Osteocyte (in vitro differentiated cells): ENCODE data around the gene CLDND1. TPM values are rescaled to one million over a fixed set of nuclear protein-coding genes. Genes with fewer than 3 reads are reported as not detected.

Experiments used
- DNase-seq: peaks from one replicate; pipeline ENCODE4 v3.0.0; 2021; ENCODE audit warnings: mixed read lengths; ENCODE audit not compliant: unreplicated experiment; ENCODE audit errors: extremely low spot score
- H3K27ac Mint-ChIP-seq: one replicate; pipeline ENCODE4 v1.8.0; 2021; ENCODE audit warnings: mild to moderate bottlenecking, mixed read lengths; ENCODE audit not compliant: unreplicated experiment
- H3K27me3 Mint-ChIP-seq: one replicate; pipeline ENCODE4 v1.8.0; 2021; ENCODE audit warnings: mixed read lengths; ENCODE audit not compliant: unreplicated experiment
- H3K36me3 Mint-ChIP-seq: one replicate; pipeline ENCODE4 v1.8.0; 2021; ENCODE audit warnings: mixed read lengths; ENCODE audit not compliant: unreplicated experiment
- H3K4me1 Mint-ChIP-seq: one replicate; pipeline ENCODE4 v1.8.0; 2021; ENCODE audit warnings: mixed read lengths; ENCODE audit not compliant: unreplicated experiment
- H3K4me3 Mint-ChIP-seq: one replicate; pipeline ENCODE4 v1.8.0; 2021; ENCODE audit warnings: mild to moderate bottlenecking, moderate library complexity, mixed read lengths; ENCODE audit not compliant: unreplicated experiment
- H3K9me3 Mint-ChIP-seq: one replicate; pipeline ENCODE4 v1.8.0; 2021; ENCODE audit warnings: mixed read lengths; ENCODE audit not compliant: unreplicated experiment
- total RNA-seq: library from RNA; stranded (reverse); gene quantifications from 2 replicates; pipeline ENCODE4 v1.2.1, GENCODE V29; 2021
- TF ChIP-seq, protein P1 (sequence below): fragments of 200-600 bp; sonication (generic); IDR thresholded peaks from 2 replicates; pipeline ENCODE4 v1.5.0; 2021; ENCODE audit warnings: antibody characterized with exemption, mild to moderate bottlenecking, moderate library complexity

Gene CLDND1
- total RNA-seq, 1 donor from 2014 or later: 93.2 TPM

DNA sequence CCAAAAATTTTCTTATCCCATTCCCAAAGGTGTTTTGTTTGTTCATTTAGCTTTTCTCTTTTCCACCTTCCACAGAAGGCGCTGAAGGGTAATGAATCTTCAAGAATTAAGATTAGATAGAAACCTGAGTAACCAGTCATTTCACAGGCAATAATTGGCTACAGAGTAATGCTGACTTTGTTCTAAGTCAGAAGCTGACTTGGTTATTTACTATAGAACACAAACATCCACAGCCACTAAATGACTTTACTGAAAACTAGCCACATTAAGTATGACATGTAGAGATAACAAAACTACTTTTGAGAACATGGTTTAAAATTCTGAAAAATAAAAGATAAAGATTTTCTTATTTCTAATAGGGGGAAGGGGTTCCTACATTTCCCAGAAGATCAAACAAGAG lies 7.8 kb downstream of the CLDND1 start:
- Mint-ChIP-seq H3K4me1 (no peaks in the 10 kb centered on the region), H3K9me3 (no peaks in the 10 kb centered on the region), H3K4me3 (no peak overlapping the region), H3K36me3 (peaks cover 54% of the 10 kb centered on the region), H3K27me3 (no peaks in the 10 kb centered on the region), H3K27ac (no peak overlapping the region)
- TF ChIP-seq, protein P1, sequence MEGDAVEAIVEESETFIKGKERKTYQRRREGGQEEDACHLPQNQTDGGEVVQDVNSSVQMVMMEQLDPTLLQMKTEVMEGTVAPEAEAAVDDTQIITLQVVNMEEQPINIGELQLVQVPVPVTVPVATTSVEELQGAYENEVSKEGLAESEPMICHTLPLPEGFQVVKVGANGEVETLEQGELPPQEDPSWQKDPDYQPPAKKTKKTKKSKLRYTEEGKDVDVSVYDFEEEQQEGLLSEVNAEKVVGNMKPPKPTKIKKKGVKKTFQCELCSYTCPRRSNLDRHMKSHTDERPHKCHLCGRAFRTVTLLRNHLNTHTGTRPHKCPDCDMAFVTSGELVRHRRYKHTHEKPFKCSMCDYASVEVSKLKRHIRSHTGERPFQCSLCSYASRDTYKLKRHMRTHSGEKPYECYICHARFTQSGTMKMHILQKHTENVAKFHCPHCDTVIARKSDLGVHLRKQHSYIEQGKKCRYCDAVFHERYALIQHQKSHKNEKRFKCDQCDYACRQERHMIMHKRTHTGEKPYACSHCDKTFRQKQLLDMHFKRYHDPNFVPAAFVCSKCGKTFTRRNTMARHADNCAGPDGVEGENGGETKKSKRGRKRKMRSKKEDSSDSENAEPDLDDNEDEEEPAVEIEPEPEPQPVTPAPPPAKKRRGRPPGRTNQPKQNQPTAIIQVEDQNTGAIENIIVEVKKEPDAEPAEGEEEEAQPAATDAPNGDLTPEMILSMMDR: no peak
- no peak for DNase-seq

GRCh38 chr3:98513736-98514135 lies 9.0 kb downstream of the CLDND1 start:
- Mint-ChIP-seq H3K27ac (no peak overlapping the region), H3K36me3 (peaks cover 44% of the 10 kb centered on the region), H3K4me1 (no peaks in the 10 kb centered on the region), H3K4me3 (no peak overlapping the region), H3K9me3 (no peaks in the 10 kb centered on the region), H3K27me3 (no peaks in the 10 kb centered on the region)
- TF ChIP-seq, protein P1: no peak
- DNase-seq: no peak

DNA sequence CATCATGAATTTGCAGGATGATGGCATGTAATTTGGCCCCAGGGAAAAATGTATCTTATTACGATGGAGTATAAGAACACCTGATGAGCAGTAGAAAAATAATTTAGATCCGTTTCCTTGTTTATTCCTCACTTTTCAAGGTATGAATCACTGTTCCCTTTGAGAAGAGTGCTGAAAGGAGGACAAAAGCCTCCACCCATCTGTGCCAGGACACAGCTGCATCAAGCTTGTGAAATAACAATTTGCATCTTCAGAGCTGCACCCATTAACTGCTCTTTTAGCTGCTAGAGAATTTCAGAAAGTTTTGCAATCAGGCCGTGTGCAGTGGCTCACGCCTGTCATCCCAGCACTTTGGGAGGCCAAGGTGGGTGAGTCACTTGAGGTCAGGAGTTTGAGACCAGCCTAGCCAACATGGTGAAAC lies 9.6 kb downstream of the CLDND1 start:
- Mint-ChIP-seq H3K27me3 (no peaks in the 10 kb centered on the region), H3K9me3 (no peaks in the 10 kb centered on the region), H3K4me1 (no peaks in the 10 kb centered on the region), H3K36me3 (peaks cover 42% of the 10 kb centered on the region), H3K4me3 (no peak overlapping the region), H3K27ac (no peak overlapping the region)
- TF ChIP-seq, protein P1: no peak
- no peak for DNase-seq

DNA sequence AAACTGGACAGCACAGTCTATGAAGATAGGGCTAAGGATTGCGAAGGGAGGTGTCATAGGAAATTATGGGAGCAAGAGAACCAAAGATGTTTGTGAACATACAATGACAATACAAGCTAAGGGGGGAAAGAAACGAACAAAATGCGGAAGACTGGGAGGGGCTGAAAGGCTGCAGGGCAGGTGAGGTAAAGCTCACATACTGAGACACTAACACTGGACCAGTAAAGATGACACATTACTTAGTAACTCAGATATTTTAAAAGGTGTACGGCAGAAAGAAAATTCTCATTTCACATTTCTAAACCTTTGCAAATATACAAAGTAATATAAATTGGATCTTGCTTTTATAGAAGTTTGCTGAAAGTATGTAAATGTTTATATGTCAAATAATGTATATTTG lies 10.1 kb downstream of the CLDND1 start:
- H3K36me3 Mint-ChIP-seq: peaks cover 40% of the 10 kb centered on the region
- TF ChIP-seq, protein P1: no peak
- DNase-seq: no peak
- no peaks in the 10 kb centered on the region for H3K4me1 Mint-ChIP-seq
- H3K9me3 Mint-ChIP-seq: no peaks in the 10 kb centered on the region
- H3K27ac Mint-ChIP-seq: no peak overlapping the region
- H3K27me3 Mint-ChIP-seq: no peaks in the 10 kb centered on the region
- no peak overlapping the region for H3K4me3 Mint-ChIP-seq

- no peak for DNase-seq
- peaks cover 17% of the 10 kb centered on the region for H3K36me3 Mint-ChIP-seq
- no peak overlapping the region for H3K27ac Mint-ChIP-seq
- H3K27me3 Mint-ChIP-seq: no peaks in the 10 kb centered on the region
- H3K4me1 Mint-ChIP-seq: no peaks in the 10 kb centered on the region
- TF ChIP-seq, protein P1: no peak
- H3K4me3 Mint-ChIP-seq: no peak overlapping the region
- H3K9me3 Mint-ChIP-seq: no peaks in the 10 kb centered on the region
Observed at GRCh38 chr3:98508582-98508981, 14.1 kb downstream of the CLDND1 start.
